ENCODE results near the gene CLIP1. TPM values are rescaled to one million over a fixed set of nuclear protein-coding genes. Genes with fewer than 3 reads are reported as not detected.

The CLIP1 gene
- total and polyA plus RNA-seq, 2 of the 13 experiments (the other 11 are each of a cell fraction or from before 2014, with no cell fraction given): 28.9 to 43.7 TPM

DNA sequence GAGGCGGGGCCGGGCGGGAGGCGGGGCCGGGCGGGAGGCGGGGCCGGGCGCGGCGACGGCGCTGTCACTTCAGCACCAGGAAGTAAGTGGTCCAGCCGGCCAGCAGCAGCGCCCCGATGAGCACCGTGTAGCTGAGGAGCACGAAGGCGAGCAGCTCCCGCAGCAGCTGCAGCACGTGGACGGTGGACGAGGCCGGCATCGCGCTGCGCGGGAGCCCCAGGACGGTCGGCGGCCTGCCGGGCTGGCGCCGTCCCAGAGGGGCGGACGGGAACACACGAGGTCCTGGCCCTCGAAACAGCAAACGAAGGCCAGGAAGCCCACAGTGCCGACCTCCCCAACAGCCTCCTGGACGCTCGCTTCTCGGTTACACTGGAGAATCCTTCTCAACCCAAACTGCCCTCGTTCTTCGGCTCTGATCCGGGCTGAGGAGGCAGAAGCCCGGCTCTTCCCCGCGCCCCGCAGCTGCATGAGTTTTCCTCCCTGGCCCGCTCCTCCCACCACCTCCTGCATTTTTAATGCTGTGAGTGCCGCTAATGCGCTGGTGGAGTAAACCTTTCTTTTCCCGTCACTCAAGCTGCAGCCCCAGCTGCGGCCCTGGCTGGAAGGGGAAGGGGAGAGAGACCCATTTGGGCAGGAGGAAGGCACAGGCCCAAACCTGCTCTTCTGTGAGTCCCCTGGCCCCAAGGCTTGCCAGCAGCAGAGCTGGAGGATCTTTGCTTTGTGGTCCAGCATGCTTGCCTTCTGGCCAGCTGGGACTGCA is 195.9 kb downstream of the CLIP1 start (continued):
- TF ChIP-seq, protein P1, sequence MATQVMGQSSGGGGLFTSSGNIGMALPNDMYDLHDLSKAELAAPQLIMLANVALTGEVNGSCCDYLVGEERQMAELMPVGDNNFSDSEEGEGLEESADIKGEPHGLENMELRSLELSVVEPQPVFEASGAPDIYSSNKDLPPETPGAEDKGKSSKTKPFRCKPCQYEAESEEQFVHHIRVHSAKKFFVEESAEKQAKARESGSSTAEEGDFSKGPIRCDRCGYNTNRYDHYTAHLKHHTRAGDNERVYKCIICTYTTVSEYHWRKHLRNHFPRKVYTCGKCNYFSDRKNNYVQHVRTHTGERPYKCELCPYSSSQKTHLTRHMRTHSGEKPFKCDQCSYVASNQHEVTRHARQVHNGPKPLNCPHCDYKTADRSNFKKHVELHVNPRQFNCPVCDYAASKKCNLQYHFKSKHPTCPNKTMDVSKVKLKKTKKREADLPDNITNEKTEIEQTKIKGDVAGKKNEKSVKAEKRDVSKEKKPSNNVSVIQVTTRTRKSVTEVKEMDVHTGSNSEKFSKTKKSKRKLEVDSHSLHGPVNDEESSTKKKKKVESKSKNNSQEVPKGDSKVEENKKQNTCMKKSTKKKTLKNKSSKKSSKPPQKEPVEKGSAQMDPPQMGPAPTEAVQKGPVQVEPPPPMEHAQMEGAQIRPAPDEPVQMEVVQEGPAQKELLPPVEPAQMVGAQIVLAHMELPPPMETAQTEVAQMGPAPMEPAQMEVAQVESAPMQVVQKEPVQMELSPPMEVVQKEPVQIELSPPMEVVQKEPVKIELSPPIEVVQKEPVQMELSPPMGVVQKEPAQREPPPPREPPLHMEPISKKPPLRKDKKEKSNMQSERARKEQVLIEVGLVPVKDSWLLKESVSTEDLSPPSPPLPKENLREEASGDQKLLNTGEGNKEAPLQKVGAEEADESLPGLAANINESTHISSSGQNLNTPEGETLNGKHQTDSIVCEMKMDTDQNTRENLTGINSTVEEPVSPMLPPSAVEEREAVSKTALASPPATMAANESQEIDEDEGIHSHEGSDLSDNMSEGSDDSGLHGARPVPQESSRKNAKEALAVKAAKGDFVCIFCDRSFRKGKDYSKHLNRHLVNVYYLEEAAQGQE (IDR thresholded peaks at IDR 0.05; ENCODE audit: borderline replicate concordance in 1 of 2, low read depth in 1 of 2, low read length in 2 of 2): peak; percentile 68 to 91
- TF ChIP-seq SMYD3 (CRISPR knock-in tag; IDR thresholded peaks at IDR 0.05) (no peak), ONECUT2 (CRISPR knock-in tag; IDR thresholded peaks at IDR 0.05) (peak; percentile 68; the same call in 1 of the 2 replicates), ZNF616 (CRISPR knock-in tag; IDR thresholded peaks at IDR 0.05; ENCODE audit: low read depth) (peak; percentile 95; the same call in 1 of the 2 replicates), HOXA9 (CRISPR knock-in tag; IDR thresholded peaks at IDR 0.05; ENCODE audit: borderline replicate concordance) (peak; percentile 85; the same call in 1 of the 2 replicates), KLF16 (CRISPR knock-in tag; IDR thresholded peaks at IDR 0.05) (peak in 1 of 2 experiments; percentile 94; a peak in 2 of 4 replicates), RARA (CRISPR knock-in tag; IDR thresholded peaks at IDR 0.05) (peak; percentile 64), KDM6A (CRISPR knock-in tag; IDR thresholded peaks at IDR 0.05; ENCODE audit: low read depth) (no peak), MED13 (CRISPR knock-in tag; IDR thresholded peaks at IDR 0.05) (peak; percentile 89), ZNF232 (CRISPR knock-in tag; IDR thresholded peaks at IDR 0.05; ENCODE audit: borderline replicate concordance) (peak; percentile 96), ZNF713 (CRISPR knock-in tag; IDR thresholded peaks at IDR 0.05) (0 out of 2 replicates have a peak, but pooled peaks have one; percentile 57), SALL1 (CRISPR knock-in tag; IDR thresholded peaks at IDR 0.05) (peak; percentile 91), REL (CRISPR knock-in tag; conservative IDR thresholded peaks at IDR 0.05) (peak; percentile 97), ARNTL (CRISPR knock-in tag; IDR thresholded peaks at IDR 0.05) (no peak; the same call in 1 of the 2 replicates), ZNF562 (CRISPR knock-in tag; IDR thresholded peaks at IDR 0.05; ENCODE audit: borderline replicate concordance) (peak; percentile 71; the same call in 1 of the 2 replicates), ZNF652 (CRISPR knock-in tag; IDR thresholded peaks at IDR 0.05; ENCODE audit: borderline replicate concordance, low read depth) (no peak), SMAD9 (CRISPR knock-in tag; IDR thresholded peaks at IDR 0.05) (peak; percentile 92; the same call in 1 of the 2 replicates), RNF2 (conservative IDR thresholded peaks at IDR 0.05; ENCODE audit: low read depth) (peak; percentile 99), ZNF124 (CRISPR knock-in tag; IDR thresholded peaks at IDR 0.05) (no peak; the same call in 1 of the 2 replicates), SOX5 (CRISPR knock-in tag; IDR thresholded peaks at IDR 0.05; ENCODE audit: borderline replicate concordance) (peak; percentile 68), RFX5 (IDR thresholded peaks at IDR 0.05; ENCODE audit: low read depth, low read length) (no peak), ZNF225 (CRISPR knock-in tag; IDR thresholded peaks at IDR 0.05) (peak; percentile 66; the same call in 1 of the 2 replicates), ZNF101 (CRISPR knock-in tag; IDR thresholded peaks at IDR 0.05; ENCODE audit: borderline replicate concordance, low read depth) (0 out of 2 replicates have a peak, but pooled peaks have one; percentile 61)
- TF ChIP-seq, protein P2, sequence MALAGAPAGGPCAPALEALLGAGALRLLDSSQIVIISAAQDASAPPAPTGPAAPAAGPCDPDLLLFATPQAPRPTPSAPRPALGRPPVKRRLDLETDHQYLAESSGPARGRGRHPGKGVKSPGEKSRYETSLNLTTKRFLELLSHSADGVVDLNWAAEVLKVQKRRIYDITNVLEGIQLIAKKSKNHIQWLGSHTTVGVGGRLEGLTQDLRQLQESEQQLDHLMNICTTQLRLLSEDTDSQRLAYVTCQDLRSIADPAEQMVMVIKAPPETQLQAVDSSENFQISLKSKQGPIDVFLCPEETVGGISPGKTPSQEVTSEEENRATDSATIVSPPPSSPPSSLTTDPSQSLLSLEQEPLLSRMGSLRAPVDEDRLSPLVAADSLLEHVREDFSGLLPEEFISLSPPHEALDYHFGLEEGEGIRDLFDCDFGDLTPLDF (CRISPR knock-in tag; IDR thresholded peaks at IDR 0.05): no peak
- TF ChIP-seq, protein P3, sequence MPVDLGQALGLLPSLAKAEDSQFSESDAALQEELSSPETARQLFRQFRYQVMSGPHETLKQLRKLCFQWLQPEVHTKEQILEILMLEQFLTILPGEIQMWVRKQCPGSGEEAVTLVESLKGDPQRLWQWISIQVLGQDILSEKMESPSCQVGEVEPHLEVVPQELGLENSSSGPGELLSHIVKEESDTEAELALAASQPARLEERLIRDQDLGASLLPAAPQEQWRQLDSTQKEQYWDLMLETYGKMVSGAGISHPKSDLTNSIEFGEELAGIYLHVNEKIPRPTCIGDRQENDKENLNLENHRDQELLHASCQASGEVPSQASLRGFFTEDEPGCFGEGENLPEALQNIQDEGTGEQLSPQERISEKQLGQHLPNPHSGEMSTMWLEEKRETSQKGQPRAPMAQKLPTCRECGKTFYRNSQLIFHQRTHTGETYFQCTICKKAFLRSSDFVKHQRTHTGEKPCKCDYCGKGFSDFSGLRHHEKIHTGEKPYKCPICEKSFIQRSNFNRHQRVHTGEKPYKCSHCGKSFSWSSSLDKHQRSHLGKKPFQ (CRISPR knock-in tag; IDR thresholded peaks at IDR 0.05; ENCODE audit: insufficient replicate concordance): peak; percentile 83
